ENCODE measurements around the gene USP47. TPM values are rescaled to one million over a fixed set of nuclear protein-coding genes. Genes with fewer than 3 reads are reported as not detected.

USP47 gene
- total RNA-seq, 1 experiment from 2014 or later, result 50.4 TPM

DNA sequence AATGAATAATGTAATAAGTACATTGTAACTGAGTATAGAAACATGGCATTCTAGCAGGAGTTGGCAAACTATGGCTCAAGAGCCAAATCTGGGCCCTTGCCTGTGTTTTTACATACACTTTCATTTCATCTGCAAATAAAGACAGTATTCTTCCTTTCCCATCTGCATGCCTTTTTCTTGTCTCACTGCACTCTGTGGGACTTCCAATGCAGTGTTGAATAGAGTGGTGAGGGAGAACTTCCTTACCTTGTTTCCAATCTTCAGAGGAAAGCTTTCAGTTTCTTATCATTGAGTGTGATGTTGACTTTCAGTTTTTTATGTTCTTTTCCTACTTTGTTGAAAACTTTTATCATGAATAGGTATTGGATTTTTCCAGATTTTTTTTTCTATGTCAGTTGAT lies 82.1 kb downstream of the USP47 start:
- ChIA-PET CTCF (no interaction called here), POLR2A (no interaction called here)
- no TSS peak for BruUV-seq (replicated peaks)
- H3K4me3 ChIP-seq (ENCODE audit: low read depth, low read length), result no peak overlapping the region
- DNase-seq, result no peak
- no peaks in the 10 kb centered on the region for H3K36me3 ChIP-seq (ENCODE audit: control insufficient read depth, insufficient read depth, low read length)
- no peaks in the 10 kb centered on the region for H3K4me1 ChIP-seq
- H3K27me3 ChIP-seq (replicated peaks; ENCODE audit: control insufficient read depth, insufficient read depth, low read length), result no peaks in the 10 kb centered on the region
- Mint-ChIP-seq H3K9me3 (ENCODE audit: unreplicated experiment) (no peaks in the 10 kb centered on the region), H3K27me3 (ENCODE audit: insufficient read depth, unreplicated experiment) (no peaks in the 10 kb centered on the region), H3K36me3 (ENCODE audit: insufficient read depth, unreplicated experiment) (peaks cover 26% of the 10 kb centered on the region), H3K27ac (ENCODE audit: unreplicated experiment) (no peak overlapping the region), H3K4me1 (ENCODE audit: low read depth, unreplicated experiment) (no peaks in the 10 kb centered on the region), H3K4me3 (ENCODE audit: unreplicated experiment) (no peak overlapping the region)
- TF ChIP-seq, protein P1, sequence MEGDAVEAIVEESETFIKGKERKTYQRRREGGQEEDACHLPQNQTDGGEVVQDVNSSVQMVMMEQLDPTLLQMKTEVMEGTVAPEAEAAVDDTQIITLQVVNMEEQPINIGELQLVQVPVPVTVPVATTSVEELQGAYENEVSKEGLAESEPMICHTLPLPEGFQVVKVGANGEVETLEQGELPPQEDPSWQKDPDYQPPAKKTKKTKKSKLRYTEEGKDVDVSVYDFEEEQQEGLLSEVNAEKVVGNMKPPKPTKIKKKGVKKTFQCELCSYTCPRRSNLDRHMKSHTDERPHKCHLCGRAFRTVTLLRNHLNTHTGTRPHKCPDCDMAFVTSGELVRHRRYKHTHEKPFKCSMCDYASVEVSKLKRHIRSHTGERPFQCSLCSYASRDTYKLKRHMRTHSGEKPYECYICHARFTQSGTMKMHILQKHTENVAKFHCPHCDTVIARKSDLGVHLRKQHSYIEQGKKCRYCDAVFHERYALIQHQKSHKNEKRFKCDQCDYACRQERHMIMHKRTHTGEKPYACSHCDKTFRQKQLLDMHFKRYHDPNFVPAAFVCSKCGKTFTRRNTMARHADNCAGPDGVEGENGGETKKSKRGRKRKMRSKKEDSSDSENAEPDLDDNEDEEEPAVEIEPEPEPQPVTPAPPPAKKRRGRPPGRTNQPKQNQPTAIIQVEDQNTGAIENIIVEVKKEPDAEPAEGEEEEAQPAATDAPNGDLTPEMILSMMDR (IDR thresholded peaks at IDR 0.05; ENCODE audit: insufficient read depth in 1 of 2, low read depth in 1 of 2, low read length in 1 of 2, severe bottlenecking in 1 of 2, unreplicated experiment in 1 of 2), result no peak
- H3K9me3 ChIP-seq, result no peaks in the 10 kb centered on the region
- intact Hi-C loops (cut with micrococcal nuclease; ENCODE audit: unreplicated experiment), result no loop called here

DNA sequence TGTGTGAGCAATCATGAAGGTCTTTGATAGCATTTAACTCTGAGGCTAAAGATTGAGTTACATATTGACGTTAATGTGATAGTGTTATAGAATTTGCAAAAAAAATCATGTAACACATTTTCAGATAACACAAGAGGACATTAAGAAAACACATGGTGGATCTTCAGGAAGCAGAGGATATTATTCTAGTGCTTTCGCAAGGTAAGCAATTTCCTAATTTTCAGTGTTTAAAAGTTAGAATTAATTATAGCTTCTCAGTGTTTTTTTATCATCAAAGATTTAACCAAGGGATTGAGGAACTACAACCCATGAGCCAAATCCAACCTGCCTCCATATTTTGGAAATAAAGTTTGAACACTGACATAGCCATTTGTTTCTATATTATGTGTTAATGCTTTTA lies 88.1 kb downstream of the USP47 start:
- Histone ChIP-seq H3K27me3 (replicated peaks; ENCODE audit: control insufficient read depth, insufficient read depth, low read length) (no peaks in the 10 kb centered on the region), H3K4me1 (no peaks in the 10 kb centered on the region), H3K36me3 (ENCODE audit: control insufficient read depth, insufficient read depth, low read length) (no peaks in the 10 kb centered on the region), H3K4me3 (ENCODE audit: low read depth, low read length) (no peak overlapping the region), H3K9me3 (no peaks in the 10 kb centered on the region)
- BruUV-seq (replicated peaks), result no TSS peak
- no peak for DNase-seq
- Mint-ChIP-seq H3K4me1 (ENCODE audit: low read depth, unreplicated experiment) (no peaks in the 10 kb centered on the region), H3K4me3 (ENCODE audit: unreplicated experiment) (no peak overlapping the region), H3K9me3 (ENCODE audit: unreplicated experiment) (no peaks in the 10 kb centered on the region), H3K36me3 (ENCODE audit: insufficient read depth, unreplicated experiment) (peaks cover 53% of the 10 kb centered on the region), H3K27ac (ENCODE audit: unreplicated experiment) (no peak overlapping the region), H3K27me3 (ENCODE audit: insufficient read depth, unreplicated experiment) (no peaks in the 10 kb centered on the region)
- intact Hi-C loops (cut with micrococcal nuclease; ENCODE audit: unreplicated experiment), result no loop called here
- POLR2A ChIA-PET, result no interaction called here
- CTCF ChIA-PET, result no interaction called here
- TF ChIP-seq, protein P1 (IDR thresholded peaks at IDR 0.05; ENCODE audit: insufficient read depth in 1 of 2, low read depth in 1 of 2, low read length in 1 of 2, severe bottlenecking in 1 of 2, unreplicated experiment in 1 of 2), result no peak

DNA sequence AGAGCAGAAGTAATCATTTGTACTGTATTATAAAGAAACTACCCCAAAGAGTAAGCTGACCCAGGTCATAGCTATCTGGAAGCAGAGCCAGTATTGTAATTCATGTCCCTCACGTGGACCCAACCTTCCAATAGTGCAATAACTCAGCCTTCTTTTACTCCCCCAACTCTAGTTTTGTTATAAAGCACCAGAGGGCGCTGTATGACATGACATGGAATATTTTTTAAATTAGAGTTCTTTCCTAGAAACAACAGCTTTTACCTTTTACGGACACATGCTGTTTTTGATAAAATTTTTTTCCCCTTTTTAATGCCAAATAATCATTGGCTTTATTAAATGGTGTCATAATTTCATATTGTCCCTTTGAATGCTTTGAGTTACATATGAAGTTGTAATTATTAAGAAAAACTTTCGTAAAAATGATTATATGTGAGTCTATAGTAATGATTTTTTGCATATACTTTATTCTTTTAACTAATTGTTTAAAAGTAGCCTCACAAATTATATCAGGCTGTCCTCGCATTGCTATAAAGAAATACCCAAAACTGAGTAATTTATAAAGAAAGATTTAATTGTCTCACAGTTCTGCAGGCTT lies 89.8 kb downstream of the USP47 start:
- Mint-ChIP-seq H3K4me3 (ENCODE audit: unreplicated experiment) (no peak overlapping the region), H3K9me3 (ENCODE audit: unreplicated experiment) (no peaks in the 10 kb centered on the region), H3K4me1 (ENCODE audit: low read depth, unreplicated experiment) (no peaks in the 10 kb centered on the region), H3K27ac (ENCODE audit: unreplicated experiment) (no peak overlapping the region), H3K36me3 (ENCODE audit: insufficient read depth, unreplicated experiment) (peaks cover 48% of the 10 kb centered on the region), H3K27me3 (ENCODE audit: insufficient read depth, unreplicated experiment) (no peaks in the 10 kb centered on the region)
- Histone ChIP-seq H3K9me3 (no peaks in the 10 kb centered on the region), H3K4me3 (ENCODE audit: low read depth, low read length) (no peak overlapping the region), H3K36me3 (ENCODE audit: control insufficient read depth, insufficient read depth, low read length) (no peaks in the 10 kb centered on the region; the same call in 1 of the 2 replicates), H3K27me3 (replicated peaks; ENCODE audit: control insufficient read depth, insufficient read depth, low read length) (no peaks in the 10 kb centered on the region), H3K4me1 (no peaks in the 10 kb centered on the region)
- intact Hi-C loops (cut with micrococcal nuclease; ENCODE audit: unreplicated experiment), result loop anchor here (1.0 kb wide), 2 partner anchors 113 to 350 kb away; no protein-coding TSS in a partner anchor
- ChIA-PET POLR2A (no interaction called here), CTCF (interaction anchor here (0.7 to 2.3 kb wide), 2 partner anchors 36 to 113 kb away, joined by 3 to 26 read pairs; no protein-coding TSS in a partner anchor)
- BruUV-seq (replicated peaks), result no TSS peak
- TF ChIP-seq, protein P1 (IDR thresholded peaks at IDR 0.05; ENCODE audit: insufficient read depth in 1 of 2, low read depth in 1 of 2, low read length in 1 of 2, severe bottlenecking in 1 of 2, unreplicated experiment in 1 of 2), result peak; percentile 56 to 65
- peak in 1 of 2 experiments; percentile 39 for DNase-seq
